Measurements from ENCODE around the gene FHIP2A.

Gene FHIP2A

GRCh38 chr10:114867365-114867764 is 45.8 kb downstream of the FHIP2A start:
- no peaks in the 10 kb centered on the region for H4K20me1 ChIP-seq (ENCODE audit: control insufficient read depth, insufficient read depth, low read depth, low read length)
- H3K4me2 ChIP-seq (ENCODE audit: low read length) = no peak overlapping the region
- H3K79me2 ChIP-seq (ENCODE audit: control insufficient read depth, low read length) = no peaks in the 10 kb centered on the region
- no peaks in the 10 kb centered on the region for H3K4me1 ChIP-seq (ENCODE audit: control insufficient read depth, low read length)
- no peaks in the 10 kb centered on the region for H3K27me3 ChIP-seq (ENCODE audit: control insufficient read depth, low read length)
- H3K27ac ChIP-seq (ENCODE audit: low read depth, low read length) = no peak overlapping the region
- no peaks in the 10 kb centered on the region for H3F3A ChIP-seq (ENCODE audit: control insufficient read depth, insufficient read depth)
- H3K36me3 ChIP-seq (ENCODE audit: control insufficient read depth, low read length) = peaks cover 7% of the 10 kb centered on the region
- TF ChIP-seq CTCF (IDR thresholded peaks at IDR 0.05; ENCODE audit: low read depth, low read length, poor library complexity, severe bottlenecking) (no peak), EZH2phosphoT487 (IDR thresholded peaks at IDR 0.05; ENCODE audit: borderline replicate concordance, low read length) (no peak)
- H3K4me3 ChIP-seq (ENCODE audit: low read length) = no peak overlapping the region
- H3K9me3 ChIP-seq (ENCODE audit: control insufficient read depth, insufficient read depth, low read length) = no peaks in the 10 kb centered on the region
- no peaks in the 10 kb centered on the region for H3K9me2 ChIP-seq (replicated peaks; ENCODE audit: control insufficient read depth, low read length)

- no peaks in the 10 kb centered on the region for H3F3A ChIP-seq (ENCODE audit: control insufficient read depth, insufficient read depth)
- no peak for TF ChIP-seq CTCF (IDR thresholded peaks at IDR 0.05; ENCODE audit: low read depth, low read length, poor library complexity, severe bottlenecking)
- TF ChIP-seq EZH2phosphoT487 (IDR thresholded peaks at IDR 0.05; ENCODE audit: borderline replicate concordance, low read length) = no peak
- H3K9me3 ChIP-seq (ENCODE audit: control insufficient read depth, insufficient read depth, low read length) = no peaks in the 10 kb centered on the region
- no peaks in the 10 kb centered on the region for H3K4me1 ChIP-seq (ENCODE audit: control insufficient read depth, low read length)
- H3K4me2 ChIP-seq (ENCODE audit: low read length) = no peak overlapping the region
- peaks cover 4% of the 10 kb centered on the region for H3K36me3 ChIP-seq (ENCODE audit: control insufficient read depth, low read length)
- no peaks in the 10 kb centered on the region for H3K9me2 ChIP-seq (replicated peaks; ENCODE audit: control insufficient read depth, low read length)
- H3K4me3 ChIP-seq (ENCODE audit: low read length) = no peak overlapping the region
- H3K27me3 ChIP-seq (ENCODE audit: control insufficient read depth, low read length) = 0 out of 2 replicates have a peak, but pooled peaks cover 4% of the 10 kb centered on the region
- H3K79me2 ChIP-seq (ENCODE audit: control insufficient read depth, low read length) = no peaks in the 10 kb centered on the region
- no peaks in the 10 kb centered on the region for H4K20me1 ChIP-seq (ENCODE audit: control insufficient read depth, insufficient read depth, low read depth, low read length)
- no peak overlapping the region for H3K27ac ChIP-seq (ENCODE audit: low read depth, low read length)
These were observed 47.4 kb downstream of the FHIP2A start for GRCh38 chr10:114868870-114869519.

- Histone ChIP-seq H3K9me3 (ENCODE audit: control insufficient read depth, insufficient read depth, low read length) (no peaks in the 10 kb centered on the region), H3K4me3 (ENCODE audit: low read length) (no peak overlapping the region), H3K27ac (ENCODE audit: low read depth, low read length) (no peak overlapping the region), H3K9me2 (replicated peaks; ENCODE audit: control insufficient read depth, low read length) (no peaks in the 10 kb centered on the region), H3K4me1 (ENCODE audit: control insufficient read depth, low read length) (no peaks in the 10 kb centered on the region), H3K4me2 (ENCODE audit: low read length) (no peak overlapping the region), H3F3A (ENCODE audit: control insufficient read depth, insufficient read depth) (no peaks in the 10 kb centered on the region), H3K36me3 (ENCODE audit: control insufficient read depth, low read length) (no peaks in the 10 kb centered on the region), H4K20me1 (ENCODE audit: control insufficient read depth, insufficient read depth, low read depth, low read length) (no peaks in the 10 kb centered on the region), H3K79me2 (ENCODE audit: control insufficient read depth, low read length) (no peaks in the 10 kb centered on the region), H3K27me3 (ENCODE audit: control insufficient read depth, low read length) (0 out of 2 replicates have a peak, but pooled peaks cover 4% of the 10 kb centered on the region)
- TF ChIP-seq EZH2phosphoT487 (IDR thresholded peaks at IDR 0.05; ENCODE audit: borderline replicate concordance, low read length) = no peak
- no peak for TF ChIP-seq CTCF (IDR thresholded peaks at IDR 0.05; ENCODE audit: low read depth, low read length, poor library complexity, severe bottlenecking)
These were observed 47.9 kb downstream of the FHIP2A start for GRCh38 chr10:114869520-114869892.
